GM13977 (cell line): ENCODE results near the gene FGGY.

Experiments
- DNase-seq: peaks from one replicate; pipeline ENCODE4 v3.0.0; 2012; ENCODE audit warnings: low spot score
- in situ Hi-C: fragments of 300-500 bp; cut with MboI; formaldehyde crosslinking; loops from one replicate; pipeline ENCODE4 v1.12.0; 2022; ENCODE audit warnings: low sequenced_read_pairs, low pct_unique_long_range_greater_than_20kb, mixed read lengths, inconsistent platforms; ENCODE audit not compliant: unreplicated experiment
- TF ChIP-seq, protein P1 (sequence below): IDR thresholded peaks from 2 replicates; pipeline ENCODE4 v1.5.1; 2012; ENCODE audit warnings: mild to moderate bottlenecking, control low read depth; ENCODE audit not compliant: insufficient read depth; ENCODE audit errors: extremely low read depth, missing control alignments

Gene FGGY

DNA sequence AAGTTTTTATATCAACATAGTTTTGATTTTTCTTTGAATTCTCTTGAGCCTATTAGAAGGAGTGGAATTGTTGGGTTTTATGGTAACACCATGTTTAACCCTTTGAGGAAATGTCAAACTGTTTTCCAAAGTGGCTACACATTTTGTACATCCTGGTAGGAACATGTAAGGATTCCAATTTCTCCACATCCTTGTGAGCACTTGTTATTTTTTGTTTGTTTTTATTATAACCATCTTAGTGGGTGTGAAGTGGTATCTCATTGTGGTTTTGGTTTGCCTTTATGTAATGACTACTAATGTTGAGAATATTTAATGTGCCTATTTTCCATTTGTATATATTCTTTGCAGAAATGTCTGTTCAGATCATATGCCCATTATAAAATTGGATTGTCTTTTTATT, 120.5 kb downstream of the FGGY start:
- TF ChIP-seq, protein P1, sequence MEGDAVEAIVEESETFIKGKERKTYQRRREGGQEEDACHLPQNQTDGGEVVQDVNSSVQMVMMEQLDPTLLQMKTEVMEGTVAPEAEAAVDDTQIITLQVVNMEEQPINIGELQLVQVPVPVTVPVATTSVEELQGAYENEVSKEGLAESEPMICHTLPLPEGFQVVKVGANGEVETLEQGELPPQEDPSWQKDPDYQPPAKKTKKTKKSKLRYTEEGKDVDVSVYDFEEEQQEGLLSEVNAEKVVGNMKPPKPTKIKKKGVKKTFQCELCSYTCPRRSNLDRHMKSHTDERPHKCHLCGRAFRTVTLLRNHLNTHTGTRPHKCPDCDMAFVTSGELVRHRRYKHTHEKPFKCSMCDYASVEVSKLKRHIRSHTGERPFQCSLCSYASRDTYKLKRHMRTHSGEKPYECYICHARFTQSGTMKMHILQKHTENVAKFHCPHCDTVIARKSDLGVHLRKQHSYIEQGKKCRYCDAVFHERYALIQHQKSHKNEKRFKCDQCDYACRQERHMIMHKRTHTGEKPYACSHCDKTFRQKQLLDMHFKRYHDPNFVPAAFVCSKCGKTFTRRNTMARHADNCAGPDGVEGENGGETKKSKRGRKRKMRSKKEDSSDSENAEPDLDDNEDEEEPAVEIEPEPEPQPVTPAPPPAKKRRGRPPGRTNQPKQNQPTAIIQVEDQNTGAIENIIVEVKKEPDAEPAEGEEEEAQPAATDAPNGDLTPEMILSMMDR: no peak
- in situ Hi-C loops: no loop called here
- no peak for DNase-seq

DNA sequence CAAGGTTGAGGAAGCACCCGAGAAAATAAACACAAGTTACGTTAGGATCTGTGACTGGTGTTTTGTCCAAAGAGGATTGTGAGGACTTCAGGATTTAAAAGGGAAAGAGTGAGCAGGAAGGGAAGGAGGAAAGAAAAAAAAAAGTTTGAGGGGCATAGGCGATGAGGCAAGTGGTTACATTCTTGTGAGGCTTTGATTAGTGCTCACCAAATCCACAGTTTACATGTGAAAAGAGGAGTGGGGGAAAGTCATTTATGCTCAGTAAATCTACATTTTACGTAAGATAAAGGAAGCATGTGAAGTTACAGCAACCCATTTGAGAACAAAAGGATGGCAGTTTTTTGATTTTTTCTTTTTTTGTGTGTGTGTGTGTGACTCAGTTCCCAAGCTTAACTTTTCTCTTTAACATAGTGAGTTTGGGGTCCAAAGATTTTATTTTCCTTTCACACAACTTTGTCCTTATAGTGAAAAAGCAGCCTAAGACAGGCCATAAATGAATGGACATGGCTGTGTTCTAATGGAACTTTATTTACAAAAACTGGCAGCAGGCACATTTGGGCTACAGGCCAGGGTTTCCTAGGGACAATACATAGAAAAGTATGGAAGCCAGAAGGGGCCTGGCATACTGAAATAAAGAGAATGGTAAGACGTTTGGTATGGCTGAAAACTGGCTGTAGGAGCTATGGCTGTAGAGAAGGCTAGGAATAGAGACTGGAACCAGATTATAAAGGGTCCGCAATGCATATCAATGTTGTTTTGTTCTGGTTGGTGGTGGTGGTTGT, 121.7 kb downstream of the FGGY start:
- TF ChIP-seq, protein P1: no peak
- in situ Hi-C loops: no loop called here
- no peak for DNase-seq

DNA sequence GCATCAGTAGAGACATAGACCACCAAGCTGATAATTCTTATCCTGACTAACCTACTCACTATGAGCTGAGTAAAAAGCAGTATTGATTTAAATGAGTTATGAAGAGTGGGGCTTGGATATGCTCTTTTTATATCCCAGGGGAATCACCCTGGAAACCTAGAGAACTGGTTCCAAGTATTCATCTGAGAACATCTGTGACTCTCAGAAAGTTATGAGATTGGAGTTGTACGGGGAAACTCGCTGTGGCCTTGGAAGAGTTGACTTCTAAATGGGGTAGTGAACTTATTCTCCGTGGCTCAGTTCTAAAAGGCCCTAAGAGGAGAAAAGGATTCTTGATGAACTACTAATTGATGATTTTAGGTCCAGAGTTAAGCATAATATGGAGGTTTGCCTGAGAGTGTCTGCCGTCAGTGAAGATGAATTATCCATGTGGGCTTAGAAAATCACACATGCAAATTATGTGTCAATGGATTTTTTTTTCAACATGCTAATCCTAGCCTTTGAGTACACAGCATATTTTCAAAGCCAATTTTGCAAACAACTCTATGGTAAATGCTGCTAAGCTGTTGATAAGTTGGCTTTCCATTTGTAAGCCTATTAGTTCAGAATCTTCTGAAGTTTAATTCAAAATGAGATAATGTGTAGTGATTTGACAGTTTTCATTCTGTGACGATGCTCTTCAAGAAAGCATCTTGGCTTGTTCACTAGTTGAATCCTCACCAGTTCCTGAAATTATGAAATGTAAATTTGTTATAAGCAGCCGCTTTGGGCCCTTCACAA, 122.7 kb downstream of the FGGY start:
- in situ Hi-C loops: no loop called here
- DNase-seq: no peak
- TF ChIP-seq, protein P1: no peak

DNA sequence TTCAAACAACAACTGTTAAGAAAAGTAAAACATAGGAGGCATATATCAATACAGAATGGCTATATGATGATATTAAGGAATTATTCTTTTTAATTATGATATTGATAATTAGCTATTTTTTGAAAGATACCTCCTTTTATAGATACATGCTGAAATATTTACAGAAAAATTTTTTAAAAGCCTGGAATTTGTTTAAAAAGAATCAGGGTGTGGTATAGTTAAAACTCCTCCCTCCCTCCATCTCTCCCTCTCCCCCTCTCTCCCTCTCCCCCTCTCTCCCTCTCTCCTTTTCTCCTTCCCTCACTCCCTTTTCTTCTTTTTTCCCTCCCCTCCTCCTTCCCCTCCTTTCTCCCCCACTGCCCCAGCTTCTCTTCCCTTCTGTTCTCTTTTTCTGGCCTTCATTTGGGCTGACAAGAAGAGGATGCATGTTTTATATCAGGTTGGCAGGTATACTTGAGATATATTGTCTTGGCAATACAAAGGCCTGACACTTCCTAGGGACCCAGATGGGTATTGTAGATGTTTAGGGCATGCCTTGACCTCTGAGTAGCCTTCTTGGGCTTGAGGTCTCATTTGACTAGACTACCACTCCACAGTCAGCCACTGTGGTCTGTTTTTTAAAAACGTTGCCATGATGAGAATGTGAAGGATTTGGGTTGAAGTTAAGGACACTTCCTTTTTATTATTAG, 124.5 kb downstream of the FGGY start:
- in situ Hi-C loops: no loop called here
- no peak for DNase-seq
- TF ChIP-seq, protein P1: no peak

DNA sequence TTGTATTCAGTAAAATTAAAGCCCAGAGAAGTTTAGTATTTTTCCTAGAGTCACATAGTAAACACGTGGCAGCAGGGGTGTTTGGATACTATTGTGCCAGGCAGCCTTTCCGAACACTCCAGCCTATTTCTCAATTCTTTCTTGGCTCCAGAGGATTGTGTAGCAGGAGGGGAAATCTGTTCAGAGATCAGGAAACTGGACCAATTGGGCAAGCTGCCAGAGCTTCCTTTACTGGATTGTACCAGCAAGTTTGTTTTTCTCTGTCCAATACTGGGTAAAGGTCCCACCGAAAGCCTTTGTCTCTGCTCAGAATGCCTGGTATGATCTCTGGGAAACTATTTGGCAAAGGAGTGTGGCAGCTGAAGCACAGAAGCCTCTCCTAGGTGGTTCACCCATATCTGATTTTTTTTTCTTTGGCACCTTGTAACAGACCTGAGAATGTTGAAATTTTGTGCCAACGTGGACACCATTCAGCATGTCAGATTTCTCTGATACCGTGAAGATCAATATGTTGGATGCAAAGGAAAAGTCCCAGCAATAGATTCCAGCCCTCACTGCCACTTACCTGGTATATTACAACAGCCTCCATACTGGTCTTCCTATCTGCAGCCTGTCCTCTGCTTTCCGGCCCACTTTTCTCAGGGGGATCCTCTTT, 126.2 kb downstream of the FGGY start:
- in situ Hi-C loops: no loop called here
- TF ChIP-seq, protein P1: no peak
- DNase-seq: no peak

DNA sequence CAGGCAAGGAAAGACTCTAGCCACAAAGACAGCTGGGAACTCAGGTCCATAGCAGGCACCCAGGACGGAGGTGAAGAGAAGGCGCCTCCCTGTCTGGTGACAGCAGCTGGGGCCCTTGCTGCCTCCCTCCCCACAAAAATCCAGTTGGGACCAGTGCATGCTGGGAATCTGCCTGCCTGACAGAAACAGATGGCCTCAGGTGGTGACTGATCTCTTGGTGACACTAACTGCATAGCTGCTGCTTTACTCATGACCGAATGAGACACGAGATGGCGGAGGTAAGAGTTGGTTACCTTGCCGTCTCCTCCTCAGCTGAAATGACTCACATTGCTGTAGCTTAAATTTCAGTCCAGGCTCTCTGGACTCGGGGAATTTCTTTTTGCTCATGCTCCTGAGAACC, 130.3 kb downstream of the FGGY start:
- TF ChIP-seq, protein P1: no peak
- DNase-seq: no peak
- in situ Hi-C loops: no loop called here
